ENCODE data around the gene SCAF4. TPM values are rescaled to one million over a fixed set of nuclear protein-coding genes. Genes with fewer than 3 reads are reported as not detected.

The SCAF4 gene
- total RNA-seq, 2 donors from 2014 or later, result 12.6 to 29.5 TPM

DNA sequence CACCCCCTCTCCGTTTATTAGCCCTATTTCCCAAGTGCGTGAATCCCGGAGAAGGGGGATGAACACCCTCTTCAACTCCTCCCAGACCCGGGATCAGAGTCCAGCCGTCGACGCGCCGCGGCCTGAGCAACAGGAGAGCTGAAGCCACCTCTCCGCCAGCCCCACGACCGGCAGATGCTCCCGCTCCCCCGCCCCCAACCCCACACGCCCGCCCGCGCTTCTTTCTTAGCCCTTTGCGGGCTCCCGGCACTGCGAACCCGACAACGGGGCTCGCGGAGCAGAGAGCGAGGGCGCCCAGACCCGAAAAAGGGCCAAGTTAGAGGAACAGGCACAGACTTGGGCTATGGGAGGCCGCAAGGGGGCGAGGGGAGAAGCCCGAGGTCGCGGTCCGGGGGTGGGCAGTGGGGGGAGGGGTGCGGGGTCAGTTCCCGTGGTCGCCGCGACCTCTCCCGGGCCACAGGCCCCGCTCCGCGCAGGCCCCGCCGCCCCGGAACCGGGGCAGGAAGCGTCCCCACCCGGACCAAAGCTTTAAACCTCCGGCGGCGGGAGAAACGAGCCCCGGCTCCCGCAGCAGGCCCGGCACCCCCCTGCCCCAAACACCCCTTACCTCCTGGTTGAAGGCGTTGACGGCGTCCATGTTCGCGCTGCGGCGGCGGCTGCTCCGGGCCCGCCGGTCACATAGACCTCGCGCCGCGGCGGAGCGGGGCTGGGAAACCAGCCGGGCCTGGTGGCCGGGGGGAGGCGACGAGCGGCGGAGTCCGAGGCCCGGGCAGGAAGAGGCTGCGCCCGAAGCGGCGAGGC, 662 bp downstream of the SCAF4 start:
- peak; percentile 35 for DNase-seq (ENCODE audit: low spot score)
- Histone ChIP-seq H3K9me3 (no peaks in the 10 kb centered on the region), H3K4me3 (peak overlapping the region; percentile 69 to 98), H3K36me3 (no peaks in the 10 kb centered on the region), H3K4me1 (replicated peaks) (no peaks in the 10 kb centered on the region), H3K27me3 (replicated peaks; ENCODE audit: insufficient read depth) (no peaks in the 10 kb centered on the region), H3K27ac (peak overlapping the region; percentile 90 to 93)
- TF ChIP-seq POLR2AphosphoS5 (IDR thresholded peaks at IDR 0.05) (no peak), POLR2A (IDR thresholded peaks at IDR 0.05) (no peak), CTCF (IDR thresholded peaks at IDR 0.05) (no peak)
- WGBS, result under 1% methylated on average over 72 of the region's 86 CpGs
- intact Hi-C loops (cut with DNase I), result loop anchor here (2.0 kb wide), 1 partner anchor 70 kb away; no protein-coding TSS in a partner anchor

- WGBS, result under 1% methylated on average over 14 of the region's 14 CpGs
- peak; percentile 11 for DNase-seq (ENCODE audit: low spot score)
- H3K36me3 ChIP-seq, result no peaks in the 10 kb centered on the region
- H3K4me3 ChIP-seq, result peak overlapping the region; percentile 69 to 98
- intact Hi-C loops (cut with DNase I), result loop anchor here (2.0 kb wide), 1 partner anchor 70 kb away; no protein-coding TSS in a partner anchor
- no peaks in the 10 kb centered on the region for H3K4me1 ChIP-seq (replicated peaks)
- TF ChIP-seq POLR2AphosphoS5 (IDR thresholded peaks at IDR 0.05) (no peak), CTCF (IDR thresholded peaks at IDR 0.05) (no peak), POLR2A (IDR thresholded peaks at IDR 0.05) (no peak)
- H3K27me3 ChIP-seq (replicated peaks; ENCODE audit: insufficient read depth), result no peaks in the 10 kb centered on the region
- H3K9me3 ChIP-seq, result no peaks in the 10 kb centered on the region
- peak overlapping the region; percentile 90 to 93 for H3K27ac ChIP-seq
These were observed 1.2 kb downstream of the SCAF4 start for GRCh38 chr21:31730712-31731055.

GRCh38 chr21:31729622-31730343, 2.1 kb downstream of the SCAF4 start:
- intact Hi-C loops (cut with DNase I), result loop anchor here (2.0 kb wide), 1 partner anchor 69 kb away; no protein-coding TSS in a partner anchor
- Histone ChIP-seq H3K4me3 (no peak overlapping the region), H3K27ac (no peak overlapping the region), H3K36me3 (no peaks in the 10 kb centered on the region), H3K27me3 (replicated peaks; ENCODE audit: insufficient read depth) (no peaks in the 10 kb centered on the region), H3K9me3 (no peaks in the 10 kb centered on the region), H3K4me1 (replicated peaks) (no peaks in the 10 kb centered on the region)
- 51% methylated on average over 4 of the region's 4 CpGs for WGBS
- no peak for TF ChIP-seq POLR2A (IDR thresholded peaks at IDR 0.05)
- TF ChIP-seq POLR2AphosphoS5 (IDR thresholded peaks at IDR 0.05), result no peak
- TF ChIP-seq CTCF (IDR thresholded peaks at IDR 0.05), result no peak
- DNase-seq (ENCODE audit: low spot score), result no peak

DNA sequence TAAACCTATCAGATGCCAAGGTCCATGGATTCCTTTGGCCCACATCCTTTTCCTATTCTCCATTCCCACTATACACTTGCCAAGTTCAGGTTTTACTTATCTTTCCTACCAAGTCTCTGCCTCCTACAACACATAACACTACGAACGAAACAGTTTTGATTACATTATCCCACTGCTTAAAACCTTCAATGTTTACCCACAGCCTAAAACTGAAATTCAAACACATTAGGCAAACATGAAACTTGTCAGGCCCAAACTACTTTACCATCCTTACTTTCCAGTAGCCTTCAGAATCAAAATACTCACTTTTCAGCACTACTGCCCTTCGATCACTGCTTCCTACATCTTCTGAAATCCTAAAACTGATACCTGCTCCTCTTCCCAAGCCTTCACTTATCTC, 3.0 kb downstream of the SCAF4 start:
- Histone ChIP-seq H3K4me3 (no peak overlapping the region), H3K4me1 (replicated peaks) (no peaks in the 10 kb centered on the region), H3K27ac (peak overlapping the region in 1 of 2 donors; percentile 1), H3K9me3 (no peaks in the 10 kb centered on the region), H3K36me3 (no peaks in the 10 kb centered on the region), H3K27me3 (replicated peaks; ENCODE audit: insufficient read depth) (no peaks in the 10 kb centered on the region)
- intact Hi-C loops (cut with DNase I), result no loop called here
- 46% methylated on average over 3 of the region's 3 CpGs for WGBS
- DNase-seq (ENCODE audit: low spot score), result no peak
- TF ChIP-seq POLR2A (IDR thresholded peaks at IDR 0.05), result no peak
- no peak for TF ChIP-seq CTCF (IDR thresholded peaks at IDR 0.05)
- no peak for TF ChIP-seq POLR2AphosphoS5 (IDR thresholded peaks at IDR 0.05)

Data from prostate gland (tissue), 2 donors.